Measurements from ENCODE around the gene CCDC15.

The CCDC15 gene

GRCh38 chr11:125070699-125071254 lies 116.8 kb downstream of the CCDC15 start:
- DNase-seq = no peak

DNA sequence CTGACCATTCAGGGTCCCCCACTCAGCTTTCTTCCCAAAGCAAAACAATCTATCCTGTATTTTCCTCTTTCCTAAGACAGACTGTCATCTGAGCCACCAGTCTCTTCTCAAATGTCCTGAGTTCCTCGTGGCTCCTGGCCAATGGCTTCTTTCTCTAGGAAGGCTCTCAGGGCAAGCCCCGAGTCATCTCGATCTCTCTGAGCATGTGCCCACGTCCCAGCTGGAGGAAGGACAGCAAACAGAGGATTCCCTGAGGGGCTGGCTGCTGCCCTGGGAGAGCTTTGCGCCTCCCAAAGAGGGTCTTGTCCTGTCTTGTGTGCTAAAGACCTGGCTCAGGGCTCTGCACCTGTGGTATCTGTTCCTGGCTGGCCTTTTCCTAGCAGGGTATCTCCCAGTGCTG lies 117.4 kb downstream of the CCDC15 start:
- no peak for DNase-seq

GRCh38 chr11:125071846-125072217 lies 117.8 kb downstream of the CCDC15 start:
- no peak for DNase-seq

DNA sequence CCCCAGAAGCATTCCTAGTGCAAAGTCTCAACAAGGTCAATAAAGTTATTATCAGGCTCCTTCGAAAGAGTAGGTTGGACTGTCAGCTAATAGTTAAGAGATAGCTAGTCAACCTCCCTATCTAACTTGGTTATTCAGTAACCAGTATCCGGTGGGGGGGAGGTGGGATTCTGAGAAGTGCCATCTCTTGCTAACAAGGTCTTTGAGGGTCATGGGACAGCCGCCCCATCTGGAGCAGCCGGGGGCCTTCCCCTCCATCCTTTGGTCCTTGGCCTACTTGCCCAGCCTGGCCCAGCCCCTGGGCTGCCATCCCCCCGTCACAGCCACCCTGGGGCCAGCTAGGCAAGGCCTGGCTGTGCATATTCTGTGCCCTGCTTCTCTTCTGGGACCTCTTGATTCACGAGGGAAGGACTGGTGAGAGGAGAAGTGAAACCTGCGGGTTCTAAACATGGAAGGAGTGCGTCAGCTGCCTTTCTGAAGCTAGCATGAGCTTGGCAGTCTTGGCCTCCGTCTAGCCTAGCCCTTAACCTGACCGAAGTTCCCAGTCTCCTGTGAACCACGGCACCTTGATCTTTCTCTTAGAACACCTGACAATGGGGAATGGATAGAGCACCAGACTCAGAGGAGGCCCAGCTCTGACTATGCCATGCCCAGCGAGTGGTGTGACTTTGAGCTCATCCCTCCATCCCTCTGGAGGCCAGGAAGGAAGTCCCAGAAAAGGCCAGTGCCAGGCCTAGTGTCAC lies 118.4 kb downstream of the CCDC15 start:
- no peak for DNase-seq

DNA sequence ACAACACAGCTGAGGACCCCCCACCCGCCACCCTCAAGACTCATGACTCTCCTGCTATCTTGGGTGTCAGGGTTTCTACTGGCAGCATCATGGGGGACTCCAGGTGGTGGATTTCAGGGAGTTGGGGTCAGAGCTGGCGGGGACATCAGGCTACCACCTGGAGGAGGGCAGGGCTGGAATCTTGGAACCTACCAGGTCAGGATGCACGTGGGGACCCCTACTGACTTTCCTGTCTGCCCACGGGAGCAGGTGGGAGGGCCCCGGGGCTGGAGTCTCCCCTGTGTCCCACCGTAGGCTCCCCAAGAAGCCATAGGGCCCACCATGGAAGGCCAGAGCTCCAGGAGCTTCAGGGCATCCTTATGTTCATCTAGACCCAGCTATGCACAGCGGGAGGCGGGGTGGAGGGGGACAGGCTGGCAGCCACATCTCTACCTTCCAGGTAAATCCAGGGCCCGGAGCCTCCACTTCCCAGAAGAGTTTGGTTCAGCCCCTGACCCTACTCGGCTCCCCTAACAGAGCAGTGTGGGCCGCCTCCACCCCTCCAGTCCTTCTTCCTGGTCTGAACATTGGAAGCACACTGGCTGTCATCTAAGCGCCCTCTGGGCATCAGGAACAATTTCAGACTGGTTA lies 119.1 kb downstream of the CCDC15 start:
- DNase-seq = no peak

GRCh38 chr11:125073616-125074483 lies 119.8 kb downstream of the CCDC15 start:
- DNase-seq = no peak

- DNase-seq = no peak
Measured at GRCh38 chr11:125074511-125075241, 120.7 kb downstream of the CCDC15 start.

DNA sequence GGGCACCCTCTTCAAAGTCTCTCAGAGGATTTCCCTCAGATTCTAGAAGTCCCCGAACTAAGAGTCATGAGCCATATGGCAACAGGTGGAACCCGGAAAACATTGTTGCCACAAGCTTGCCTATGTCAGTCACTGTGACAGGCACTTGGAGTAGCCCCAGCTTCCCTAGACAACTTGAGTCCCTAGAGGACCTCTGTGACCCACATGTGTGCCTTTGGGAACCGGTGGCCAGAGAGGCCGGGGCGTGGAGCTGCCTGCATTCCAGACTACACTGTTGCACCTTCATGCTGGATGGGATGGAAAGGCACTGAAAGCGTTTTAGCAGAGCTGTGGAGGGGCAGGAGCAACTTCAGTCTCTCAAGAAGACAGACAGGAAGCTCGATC lies 121.2 kb downstream of the CCDC15 start:
- no peak for DNase-seq

DNA sequence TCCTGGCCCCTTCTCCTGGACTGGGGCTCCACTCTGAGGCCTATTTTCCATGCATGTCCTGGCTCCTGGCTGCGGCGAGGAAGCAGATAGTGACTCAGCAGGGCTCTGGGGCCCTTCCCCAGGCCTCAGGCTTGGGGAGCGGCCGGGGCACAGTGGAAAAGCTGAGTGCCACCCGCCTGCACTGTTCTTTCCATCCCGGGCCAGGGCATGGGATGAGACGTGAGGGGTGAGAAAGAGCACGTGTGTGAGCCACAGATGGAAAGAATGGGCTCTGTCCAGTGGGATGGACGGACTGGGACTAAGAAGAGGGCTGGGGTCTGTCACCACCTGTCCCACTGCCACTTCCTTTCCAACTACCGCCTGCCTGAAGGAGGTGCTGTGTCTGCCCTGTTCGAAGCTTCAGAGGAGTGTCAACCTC lies 121.9 kb downstream of the CCDC15 start:
- no peak for DNase-seq

- DNase-seq = no peak
Measured at GRCh38 chr11:125076378-125076945, 122.5 kb downstream of the CCDC15 start.

DNA sequence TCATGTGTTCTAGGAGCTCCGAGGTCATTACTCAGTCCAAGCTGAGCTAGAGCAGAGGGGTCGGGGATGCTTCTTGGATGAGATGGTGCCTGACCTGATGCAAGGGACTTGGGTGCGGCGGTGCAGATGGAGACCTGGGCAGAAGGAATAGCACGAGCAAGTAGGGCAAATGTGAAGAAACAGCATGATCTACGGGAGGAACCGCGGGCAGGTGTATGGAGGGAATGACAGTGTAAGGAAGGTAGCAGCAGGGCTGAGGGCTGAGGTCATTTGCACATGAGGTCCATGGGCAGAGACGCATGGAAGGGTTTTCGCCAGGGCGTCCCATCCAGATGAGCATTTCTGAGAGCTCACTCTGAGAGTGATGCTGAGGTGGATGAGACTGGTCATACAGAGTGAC lies 124.0 kb downstream of the CCDC15 start:
- DNase-seq = no peak

GRCh38 chr11:125078516-125079140 lies 124.6 kb downstream of the CCDC15 start:
- DNase-seq = no peak

DNA sequence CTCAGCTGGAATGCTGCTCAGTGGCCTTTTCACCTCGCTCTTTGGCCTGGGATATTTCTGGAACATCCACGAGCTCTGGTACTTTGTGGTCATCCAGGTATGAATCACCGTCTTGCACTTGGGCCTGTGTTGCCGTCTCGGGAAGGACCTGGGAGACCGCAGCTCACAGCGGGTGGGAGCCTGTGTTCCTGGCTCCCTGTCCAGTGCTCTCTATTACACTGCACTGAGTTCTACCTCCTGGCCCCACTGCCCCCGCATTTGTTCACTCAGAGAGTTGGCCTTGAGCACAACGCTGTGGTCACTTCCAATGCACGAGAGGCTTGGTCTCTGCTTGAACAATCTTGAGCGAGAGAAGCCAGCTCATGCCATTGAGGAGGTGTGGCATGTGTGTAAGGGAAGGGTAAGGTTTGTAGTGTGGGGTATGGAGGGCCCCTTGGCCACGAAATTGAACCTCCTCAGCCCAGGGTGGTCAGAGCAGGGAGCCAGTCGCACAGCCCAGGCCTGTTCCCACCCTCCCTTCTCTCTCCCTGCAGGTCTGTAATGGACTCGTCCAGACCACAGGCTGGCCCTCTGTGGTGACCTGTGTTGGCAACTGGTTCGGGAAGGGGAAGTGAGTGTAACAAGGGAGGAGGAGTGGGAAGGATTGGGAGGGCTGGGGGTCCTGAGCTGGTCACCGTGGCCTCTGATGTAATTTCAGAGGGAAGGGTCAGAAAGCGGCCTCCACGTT lies 125.3 kb downstream of the CCDC15 start:
- no peak for DNase-seq

- no peak for DNase-seq
Measured at GRCh38 chr11:125079878-125080530, 126.0 kb downstream of the CCDC15 start.

DNA sequence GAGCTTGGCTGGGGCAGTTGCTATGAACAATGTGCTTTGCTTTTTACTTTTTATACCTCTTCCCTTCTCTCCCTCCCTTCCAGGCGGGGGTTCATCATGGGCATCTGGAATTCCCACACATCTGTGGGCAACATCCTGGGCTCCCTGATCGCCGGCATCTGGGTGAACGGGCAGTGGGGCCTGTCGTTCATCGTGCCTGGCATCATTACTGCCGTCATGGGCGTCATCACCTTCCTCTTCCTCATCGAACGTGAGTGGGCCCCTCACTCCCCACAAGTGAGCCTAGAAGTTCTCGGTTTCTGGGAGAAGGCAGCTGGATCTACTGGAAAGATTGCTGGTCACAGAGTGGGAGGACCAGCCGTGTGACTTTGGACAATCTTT lies 126.5 kb downstream of the CCDC15 start:
- DNase-seq = no peak

DNA sequence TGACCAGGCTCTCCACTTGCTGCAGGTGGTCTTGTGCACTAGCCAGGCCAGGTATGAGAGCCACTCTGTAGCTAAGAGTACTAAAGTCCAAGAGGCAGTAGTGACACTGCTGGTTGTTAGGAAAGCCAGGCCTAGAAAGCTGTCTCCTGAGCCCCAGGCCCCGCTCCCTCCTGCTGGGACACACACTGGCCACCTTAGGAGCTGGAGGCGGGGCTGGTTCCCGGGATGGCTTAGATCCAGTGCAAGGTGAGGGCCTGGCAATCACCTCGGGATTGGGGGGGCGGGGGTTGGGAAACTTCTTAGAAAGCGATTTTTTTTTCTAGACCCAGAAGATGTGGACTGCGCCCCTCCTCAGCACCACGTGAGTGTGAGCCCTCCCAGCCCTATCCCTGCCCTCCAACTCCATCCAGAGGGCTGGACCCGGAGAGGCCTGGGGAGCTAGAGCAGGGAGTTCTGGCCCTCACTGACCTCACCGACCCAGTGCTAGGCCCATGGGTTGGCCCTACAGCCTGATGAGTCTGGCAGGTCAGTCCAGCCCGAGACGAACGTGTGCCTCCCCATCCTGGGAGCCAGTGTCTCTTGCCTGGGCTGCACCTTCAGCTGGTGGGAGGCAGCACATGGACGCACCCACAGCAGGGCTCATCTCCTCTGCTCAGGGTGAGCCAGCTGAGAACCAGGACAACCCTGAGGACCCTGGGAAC lies 127.2 kb downstream of the CCDC15 start:
- DNase-seq = no peak

- no peak for DNase-seq
Measured at GRCh38 chr11:125082040-125082439, 128.0 kb downstream of the CCDC15 start.

GRCh38 chr11:125082611-125083311 lies 128.8 kb downstream of the CCDC15 start:
- DNase-seq = no peak

DNA sequence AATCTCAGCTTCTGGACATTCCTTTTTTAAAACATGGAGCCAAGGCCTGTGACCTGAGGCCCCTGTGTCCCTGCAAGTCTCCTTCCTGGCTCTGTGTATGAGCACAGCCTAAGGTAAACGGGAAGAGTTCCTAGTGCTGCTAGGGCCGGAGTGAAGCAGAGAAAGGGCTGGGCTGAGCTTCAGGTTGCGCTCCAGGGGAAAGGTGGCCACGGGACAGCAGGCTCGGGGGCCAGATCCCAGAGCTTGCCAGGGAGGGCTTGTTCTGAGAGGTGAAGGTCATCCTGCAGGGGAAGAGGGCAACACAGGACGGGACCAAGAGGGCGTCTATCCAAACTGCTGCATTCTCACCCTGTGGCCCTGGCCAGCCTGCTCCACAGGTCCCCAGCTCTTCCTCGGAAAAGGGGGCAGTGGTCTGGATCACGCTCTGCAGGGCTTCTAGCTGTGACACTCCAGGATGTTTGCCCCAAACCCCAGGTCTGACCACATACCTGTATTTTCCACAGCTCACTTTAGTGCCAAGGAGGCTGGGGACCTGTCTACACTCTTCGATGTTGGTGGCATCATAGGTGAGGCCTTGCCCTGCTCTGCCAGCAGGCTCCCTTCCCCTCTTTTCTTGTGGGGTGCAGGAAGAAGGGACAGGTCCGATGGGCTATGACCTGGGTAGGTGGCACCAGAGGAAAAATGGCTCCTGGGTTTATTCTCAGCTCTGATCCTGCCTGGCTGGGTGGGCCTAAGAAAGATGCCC lies 129.5 kb downstream of the CCDC15 start:
- DNase-seq = no peak
